Glomerular visceral epithelial cell (primary cell): ENCODE data around the gene SEPTIN5.

Experiments used
- DNase-seq: peaks from one replicate; pipeline ENCODE4 v3.0.0-alpha.2; 2016; ENCODE audit errors: extremely low spot score

Gene SEPTIN5

DNA sequence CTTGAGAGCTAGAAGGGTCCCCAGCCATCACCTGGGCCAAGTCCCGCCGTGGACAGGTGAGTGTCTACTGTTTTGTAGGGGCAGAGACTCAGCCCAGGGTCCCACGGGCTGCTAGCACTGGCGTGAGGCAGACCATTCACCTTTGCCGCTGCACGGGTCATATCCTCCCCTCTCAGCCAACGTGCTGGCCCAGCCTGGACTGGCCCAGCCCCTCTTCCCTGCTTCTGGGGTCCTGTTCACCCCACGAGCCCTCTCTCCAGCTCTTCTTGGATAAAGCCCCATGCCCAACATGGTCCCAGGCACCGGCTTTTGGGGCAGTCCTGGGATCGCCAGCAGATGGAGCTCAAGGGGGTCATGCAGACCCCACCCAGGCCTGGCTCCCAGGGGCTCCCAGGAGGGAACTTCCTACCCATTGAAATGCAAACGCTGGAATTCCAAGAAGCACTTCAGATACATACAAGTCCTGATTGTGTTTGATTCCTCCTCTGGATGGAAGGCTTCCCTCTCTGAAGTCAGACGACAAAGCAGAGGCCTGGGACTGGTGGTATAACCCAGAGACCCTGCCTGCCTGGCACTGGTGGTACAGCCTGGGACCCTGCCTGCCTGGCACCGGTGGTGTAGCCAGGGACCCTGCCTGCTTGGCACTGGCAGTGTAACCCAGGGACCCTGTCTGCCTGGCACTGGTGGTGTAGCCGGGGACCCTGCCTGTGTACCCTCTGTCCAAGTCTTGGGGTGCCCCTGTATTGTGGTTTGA is 8.9 kb upstream of the SEPTIN5 start:
- no peak for DNase-seq

DNA sequence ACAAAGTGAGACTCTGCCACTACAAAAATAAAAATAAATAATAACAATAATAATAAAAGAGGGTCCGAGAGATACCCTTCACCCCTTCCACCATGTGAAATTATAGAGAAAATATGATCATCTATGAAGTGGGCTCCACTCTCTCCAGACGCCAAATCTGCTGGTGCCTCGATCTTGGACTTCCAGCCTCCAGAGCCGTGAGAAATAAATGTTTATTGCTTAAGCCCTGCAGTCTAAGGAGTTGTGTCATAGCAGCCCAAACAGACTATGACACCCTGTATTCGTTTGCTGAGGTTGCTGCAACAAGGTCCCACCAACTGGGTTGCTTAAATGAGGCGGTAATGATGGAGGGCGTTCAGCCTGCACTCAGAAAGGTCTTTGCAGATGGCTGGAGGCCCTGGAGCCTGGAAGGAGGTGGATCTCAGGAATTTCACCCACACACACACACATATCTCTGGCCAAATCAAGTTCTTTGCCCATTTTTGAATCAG is 7.6 kb upstream of the SEPTIN5 start:
- no peak for DNase-seq

DNA sequence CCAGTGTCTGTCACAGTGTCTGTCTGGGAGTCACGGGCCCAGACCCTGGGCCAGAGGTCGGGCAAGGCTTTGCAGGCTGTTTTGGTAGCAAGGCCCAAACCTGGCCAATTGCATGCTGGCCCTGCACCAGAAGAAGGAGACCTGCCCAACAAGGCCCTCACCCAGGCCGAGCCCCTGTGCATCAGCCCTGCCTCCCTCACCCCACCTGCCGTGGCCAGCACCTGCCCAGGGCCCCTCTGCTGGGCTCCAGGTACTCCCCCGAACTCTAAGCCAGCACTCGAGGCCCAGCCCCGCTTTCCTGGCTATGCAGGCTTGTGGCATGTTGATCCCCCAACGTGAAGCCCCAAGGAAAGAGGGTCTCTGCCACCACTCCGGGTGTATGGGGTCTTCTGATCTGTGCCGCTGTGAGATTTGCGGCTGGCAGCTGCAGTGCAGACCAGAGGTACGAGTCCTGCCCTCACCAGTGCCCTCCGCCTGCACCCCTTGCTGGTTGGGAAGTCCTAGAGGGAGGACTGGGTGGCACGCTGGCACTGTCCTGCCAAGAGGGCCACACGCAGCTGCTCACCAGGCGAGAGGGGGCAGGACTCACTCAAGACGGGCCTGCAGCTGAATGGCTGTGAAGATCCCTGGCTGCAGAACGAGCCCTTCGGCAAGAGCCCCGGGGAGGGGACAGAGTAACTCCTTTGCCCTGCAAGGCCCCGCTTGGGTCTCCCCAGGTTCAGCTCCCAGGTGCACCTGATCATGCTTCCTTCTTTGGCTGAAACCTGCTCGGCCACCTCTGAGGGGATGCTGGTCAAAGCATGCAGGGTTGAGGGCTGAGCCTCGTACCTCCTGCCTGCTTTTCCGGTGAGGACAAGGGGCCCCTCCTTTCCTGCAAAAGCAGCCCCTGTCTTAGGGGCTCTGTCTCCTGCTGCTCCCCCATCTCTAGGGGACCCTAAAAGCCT is 6.7 kb upstream of the SEPTIN5 start:
- no peak for DNase-seq

DNA sequence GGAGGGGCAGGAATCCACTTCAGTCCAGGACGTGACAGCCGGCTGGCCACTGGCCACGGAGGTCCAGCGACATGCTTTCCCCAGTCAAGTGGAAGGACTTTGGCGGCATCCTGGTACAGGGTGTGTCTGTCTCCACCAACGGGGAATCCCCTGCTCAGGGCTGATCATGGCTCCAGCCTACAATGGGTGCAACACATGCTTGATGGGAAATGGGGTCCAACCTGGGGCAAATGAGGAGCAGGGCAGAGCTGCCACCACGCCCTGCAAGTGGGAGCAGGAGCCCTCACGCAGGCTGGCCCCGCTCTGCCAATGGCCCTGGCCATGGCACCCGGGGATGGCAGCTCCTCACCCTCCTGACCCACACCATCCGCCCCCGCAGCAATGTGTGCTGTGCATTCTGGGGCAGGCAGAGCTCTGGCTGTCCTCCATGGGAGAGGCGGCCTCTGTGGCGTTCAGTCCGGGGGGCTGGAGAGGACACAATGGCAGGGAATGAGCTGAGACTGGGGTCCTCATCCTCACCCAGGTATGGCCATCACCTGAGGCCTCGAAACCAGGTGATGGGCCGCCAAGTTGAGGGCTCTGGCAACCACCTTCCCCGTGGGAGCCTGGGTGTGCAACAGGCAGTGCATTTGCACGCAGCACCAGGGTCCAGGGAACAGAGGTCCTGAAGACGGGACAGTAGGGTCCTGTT is 5.8 kb upstream of the SEPTIN5 start:
- no peak for DNase-seq

DNA sequence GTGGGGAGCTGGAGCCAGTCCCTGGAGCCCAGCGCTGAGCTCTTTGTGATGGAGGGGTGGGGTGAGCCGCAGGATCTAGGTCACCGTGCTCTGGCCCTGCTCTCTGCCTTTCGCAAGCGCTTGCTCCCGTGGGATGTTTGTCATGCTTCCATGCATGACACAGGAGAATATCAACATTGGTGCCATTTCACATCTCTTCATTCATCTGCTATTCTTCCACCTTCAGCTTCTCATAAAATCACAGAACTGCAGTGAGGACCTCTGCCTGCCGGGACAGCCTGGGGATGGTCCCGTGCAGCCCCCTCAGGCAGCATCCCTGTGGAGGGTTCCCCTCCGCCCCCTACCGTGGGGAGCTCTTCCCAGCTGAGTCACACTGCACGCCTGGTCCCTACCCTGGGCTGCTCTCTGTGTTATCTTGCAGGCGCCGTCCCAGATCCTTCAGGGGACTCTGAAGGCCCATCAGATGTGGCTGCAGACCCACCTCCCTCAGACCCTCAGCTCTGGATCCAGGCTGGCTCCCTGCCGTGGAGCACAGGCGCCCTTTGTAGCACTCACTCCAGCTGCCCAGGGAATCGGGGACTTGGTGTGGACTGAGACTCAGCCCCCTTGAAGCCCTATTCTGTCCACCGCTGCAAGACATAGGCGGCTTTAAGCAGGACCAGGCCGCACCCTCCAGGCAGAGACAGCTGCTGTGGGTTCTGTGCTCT is 5.1 kb upstream of the SEPTIN5 start:
- no peak for DNase-seq

DNA sequence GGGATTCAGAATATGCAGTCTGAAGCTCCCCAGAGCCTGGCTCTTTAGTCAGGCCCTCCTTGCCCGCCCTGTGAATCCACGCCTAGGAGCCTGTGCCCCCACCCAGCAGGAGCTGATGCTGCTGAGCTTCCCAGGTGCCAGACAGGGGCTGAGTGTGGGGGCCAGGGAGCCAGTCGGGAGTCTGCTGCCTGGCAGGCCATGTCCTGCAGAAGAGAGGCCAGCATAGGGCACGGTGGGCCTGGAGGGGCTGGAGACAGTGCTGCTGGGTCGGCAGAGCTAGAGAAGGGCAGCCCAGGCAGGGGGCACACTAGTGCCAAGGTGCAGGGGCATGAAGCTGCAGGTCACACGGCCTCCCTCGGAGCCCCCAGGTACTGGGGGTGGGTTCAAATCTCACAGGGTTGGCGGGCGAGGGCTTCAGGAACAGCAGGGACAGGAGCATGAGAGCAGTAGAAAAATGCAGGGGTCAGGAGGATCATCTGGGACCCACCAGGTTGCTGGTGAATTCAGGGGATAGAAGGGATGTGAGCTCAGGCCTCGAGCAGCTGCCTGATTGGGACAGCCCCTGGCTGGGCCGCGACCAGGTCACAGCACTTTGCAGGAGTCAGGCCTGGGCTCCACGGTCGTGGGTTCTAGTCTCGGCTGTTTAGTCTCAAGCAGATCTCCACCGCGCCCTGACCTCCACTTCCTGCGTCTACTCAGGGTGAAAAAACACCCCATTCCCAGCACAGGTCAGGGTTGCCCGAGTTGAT is 4.1 kb upstream of the SEPTIN5 start:
- DNase-seq = no peak

DNA sequence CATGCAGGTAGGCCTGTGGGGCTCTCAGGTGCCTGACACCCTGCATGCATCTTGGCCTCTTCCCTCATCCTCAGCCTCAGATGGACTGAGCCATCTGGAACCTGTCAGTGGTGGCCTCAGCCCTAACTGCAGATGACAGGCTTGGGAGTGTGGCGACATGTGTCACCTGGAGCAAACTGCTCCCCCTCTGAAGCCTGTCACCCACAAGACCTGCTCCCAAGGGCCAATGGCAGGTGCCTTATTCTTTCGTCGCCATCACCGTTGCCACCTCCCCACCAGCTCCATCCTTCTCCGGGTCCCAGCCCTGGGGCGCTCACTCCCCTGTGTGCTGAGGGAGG is 3.6 kb upstream of the SEPTIN5 start:
- DNase-seq = no peak

DNA sequence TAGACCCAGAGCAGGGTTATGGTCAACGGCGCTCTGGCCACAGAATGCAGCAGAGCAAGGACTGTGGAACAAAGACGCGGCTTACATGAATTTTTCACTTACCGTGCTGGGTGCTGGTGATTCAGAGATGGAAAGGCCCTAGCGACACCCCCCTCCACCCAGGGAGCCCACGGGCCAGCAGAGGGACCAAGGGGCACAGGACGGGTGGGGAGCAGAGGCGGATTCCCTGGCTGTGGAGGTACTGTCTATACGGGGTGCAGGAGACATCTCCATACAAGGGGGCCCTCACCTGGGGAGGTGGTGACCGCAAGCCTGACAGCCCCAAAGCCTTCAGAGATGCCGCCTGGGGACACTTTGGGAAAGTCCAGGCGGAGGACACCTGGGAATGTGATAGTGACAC is 1.1 kb upstream of the SEPTIN5 start:
- DNase-seq = no peak

DNA sequence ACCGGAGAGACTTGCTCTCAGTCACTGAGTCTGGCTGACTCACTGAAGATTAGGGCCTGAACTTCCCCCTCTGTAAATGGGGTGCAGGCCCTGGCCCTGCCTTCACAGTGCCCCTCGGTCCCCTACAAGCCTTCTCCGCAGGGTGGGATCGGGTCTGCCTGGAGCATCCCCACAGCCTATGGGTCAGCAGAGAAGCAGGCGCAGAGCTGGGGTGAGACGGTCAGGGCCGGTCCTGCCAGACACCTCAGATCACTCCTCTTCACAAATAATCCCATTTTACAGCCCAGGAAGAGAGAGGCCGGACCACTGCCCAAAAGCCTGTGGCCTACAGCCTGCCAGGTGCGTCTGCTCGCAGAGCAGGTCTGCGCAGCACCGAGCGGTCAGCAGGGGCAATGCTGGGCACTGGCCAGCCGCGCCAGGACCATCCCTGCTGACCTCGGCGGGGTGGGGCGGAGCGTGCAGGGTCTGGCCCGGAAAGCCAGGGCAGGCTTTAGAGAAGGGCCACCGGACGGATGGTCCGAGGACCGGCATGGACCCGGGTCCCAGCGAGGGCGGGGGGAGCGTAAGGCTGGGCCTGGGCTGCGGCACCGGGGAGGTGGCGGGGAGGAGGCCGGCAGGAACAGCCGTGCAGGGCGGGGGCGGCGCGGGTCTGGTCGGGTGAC is 522 bp upstream of the SEPTIN5 start:
- no peak for DNase-seq

DNA sequence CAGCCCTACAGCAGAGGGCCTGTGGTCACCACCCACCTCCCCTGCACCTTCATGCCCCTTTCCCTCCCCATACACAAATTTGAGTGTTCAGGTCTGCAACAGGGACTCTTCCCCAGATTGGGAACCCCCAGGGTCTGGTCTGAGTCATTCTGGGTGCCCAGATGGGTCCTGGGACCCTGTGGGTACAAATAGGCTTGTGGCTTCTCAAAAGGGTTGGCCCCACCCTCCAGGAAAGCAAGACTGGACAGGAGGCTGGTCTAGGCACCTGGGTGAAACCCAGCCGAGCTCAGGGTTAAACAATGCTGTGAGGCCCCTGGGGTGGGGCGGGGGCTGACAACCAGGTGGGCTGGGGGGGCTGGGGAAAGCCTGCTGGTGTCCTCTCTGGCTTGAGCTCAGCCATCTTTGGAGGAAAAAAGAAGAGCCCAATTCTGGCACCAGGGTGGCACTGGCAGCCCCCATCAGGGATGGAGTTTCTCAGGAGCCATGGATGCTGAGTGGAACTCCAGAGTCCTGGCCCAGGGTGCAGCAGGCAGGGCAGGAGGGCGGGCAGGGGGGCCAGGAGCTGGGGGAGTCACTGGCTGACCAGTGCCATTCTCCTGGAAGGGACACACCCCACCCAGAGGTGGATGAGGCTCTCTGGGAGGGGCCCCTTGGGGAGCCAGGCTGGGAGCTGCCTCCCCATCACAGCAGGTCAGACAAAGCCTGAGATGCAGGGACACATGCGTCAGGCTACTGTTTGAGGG is 1.1 kb downstream of the SEPTIN5 start:
- DNase-seq = no peak

DNA sequence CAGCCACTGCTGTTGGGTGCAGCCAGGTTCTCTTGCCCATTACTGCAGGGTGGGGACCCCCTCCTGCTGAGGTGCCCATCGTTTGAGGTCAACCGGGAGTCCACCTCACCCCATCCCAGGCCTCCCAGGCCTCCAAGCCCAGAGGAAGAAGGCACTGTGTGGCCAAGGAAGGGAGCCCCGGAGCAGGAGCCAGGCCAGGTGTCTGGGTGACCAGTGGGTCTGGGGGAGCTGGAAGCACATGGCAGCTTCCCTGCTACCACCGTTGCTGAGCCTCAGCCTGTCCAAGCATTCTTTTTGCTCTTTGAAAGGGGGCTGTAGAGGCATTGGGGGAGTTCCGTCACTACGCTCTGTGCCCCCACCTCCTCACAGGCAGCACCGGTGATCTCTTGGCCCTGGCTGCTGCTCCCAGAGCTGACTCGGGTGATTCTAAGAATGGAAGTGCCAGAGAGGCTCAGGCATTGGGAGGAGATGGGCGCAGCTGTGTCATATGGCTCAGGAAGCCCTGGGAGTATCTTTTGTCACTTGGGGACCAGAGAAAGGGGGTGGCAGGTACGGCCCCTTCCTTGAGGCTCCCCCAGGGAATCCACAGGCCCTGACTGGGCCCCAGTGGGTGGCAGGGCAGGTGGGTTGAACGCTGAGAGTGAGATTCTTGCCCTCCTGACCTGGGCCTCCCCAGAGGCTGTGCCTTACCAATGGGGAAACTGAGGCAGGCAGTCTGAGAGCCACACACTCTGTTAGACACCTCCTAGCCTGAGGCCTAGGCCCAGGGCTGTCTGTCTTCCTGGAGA is 1.9 kb downstream of the SEPTIN5 start:
- DNase-seq = no peak

DNA sequence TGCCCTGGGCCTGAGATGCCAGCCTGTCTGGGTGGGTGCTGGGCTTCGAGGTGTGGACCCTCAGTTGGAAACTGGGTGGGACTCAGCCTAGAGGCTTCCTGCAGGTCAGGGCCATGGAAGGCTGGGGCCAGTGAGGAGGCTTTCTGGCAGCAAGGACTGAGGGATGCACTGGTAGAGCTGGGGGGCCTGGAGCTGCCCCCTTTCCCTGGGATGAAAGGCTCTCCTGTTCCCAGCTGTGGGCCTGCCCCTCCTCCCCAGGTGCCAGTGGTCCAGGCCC is 2.5 kb downstream of the SEPTIN5 start:
- no peak for DNase-seq

DNA sequence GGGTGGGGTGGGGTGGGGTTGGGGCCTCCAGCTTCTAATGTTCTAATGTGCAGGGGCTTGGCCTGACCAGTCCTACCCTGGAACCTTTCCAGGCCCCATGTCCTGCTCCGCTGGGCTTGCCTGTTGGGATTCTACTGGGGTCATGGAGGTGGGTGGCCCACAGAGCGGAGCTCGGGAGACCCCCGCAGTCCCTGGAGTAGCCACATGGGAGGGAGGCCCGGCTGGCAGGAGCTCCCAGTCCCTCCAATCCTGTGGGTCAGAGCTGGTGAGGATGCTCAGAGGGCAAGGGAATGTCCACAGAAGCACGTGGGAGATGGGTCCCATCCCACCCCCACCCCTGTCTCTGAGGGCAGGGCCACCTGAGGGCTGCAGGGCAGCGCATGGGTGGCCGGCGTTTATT is 2.9 kb downstream of the SEPTIN5 start:
- DNase-seq = no peak

DNA sequence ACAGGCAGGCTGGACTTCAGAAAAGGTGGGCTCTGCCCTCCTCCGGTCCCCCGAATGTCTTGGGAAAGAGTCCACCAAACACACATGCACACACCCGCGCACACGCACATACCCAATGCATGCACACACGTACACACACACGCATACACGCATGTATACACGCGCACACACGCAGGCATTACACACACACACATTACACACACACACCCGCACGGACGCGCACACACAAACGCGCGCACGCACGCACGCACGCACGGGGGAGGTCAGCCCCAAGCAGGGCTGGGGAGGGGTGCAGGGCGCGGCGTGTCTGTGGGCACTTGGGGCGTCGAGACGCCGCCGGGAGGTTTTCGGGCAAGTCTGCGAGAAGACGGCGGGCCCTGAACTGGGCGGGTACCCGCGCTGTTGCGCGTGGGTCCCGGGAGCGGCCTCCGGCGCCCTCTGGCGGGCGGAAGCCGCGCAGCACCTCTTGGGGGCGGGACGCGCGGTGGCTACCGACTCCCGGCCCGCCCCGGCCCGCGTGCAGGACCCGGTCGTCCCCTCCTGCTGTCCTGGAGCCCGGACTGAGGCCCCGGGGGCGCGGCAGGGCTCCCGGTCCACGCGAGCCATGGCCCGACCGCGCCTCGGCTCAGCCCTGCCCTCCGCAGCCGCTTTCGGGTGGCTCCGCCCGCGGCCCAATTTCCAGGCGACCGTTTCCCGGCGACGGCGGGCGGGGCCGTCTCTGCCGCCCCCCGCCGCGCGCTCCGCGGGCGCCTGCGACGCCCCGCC is 3.6 kb downstream of the SEPTIN5 start:
- peak; percentile 67 for DNase-seq

DNA sequence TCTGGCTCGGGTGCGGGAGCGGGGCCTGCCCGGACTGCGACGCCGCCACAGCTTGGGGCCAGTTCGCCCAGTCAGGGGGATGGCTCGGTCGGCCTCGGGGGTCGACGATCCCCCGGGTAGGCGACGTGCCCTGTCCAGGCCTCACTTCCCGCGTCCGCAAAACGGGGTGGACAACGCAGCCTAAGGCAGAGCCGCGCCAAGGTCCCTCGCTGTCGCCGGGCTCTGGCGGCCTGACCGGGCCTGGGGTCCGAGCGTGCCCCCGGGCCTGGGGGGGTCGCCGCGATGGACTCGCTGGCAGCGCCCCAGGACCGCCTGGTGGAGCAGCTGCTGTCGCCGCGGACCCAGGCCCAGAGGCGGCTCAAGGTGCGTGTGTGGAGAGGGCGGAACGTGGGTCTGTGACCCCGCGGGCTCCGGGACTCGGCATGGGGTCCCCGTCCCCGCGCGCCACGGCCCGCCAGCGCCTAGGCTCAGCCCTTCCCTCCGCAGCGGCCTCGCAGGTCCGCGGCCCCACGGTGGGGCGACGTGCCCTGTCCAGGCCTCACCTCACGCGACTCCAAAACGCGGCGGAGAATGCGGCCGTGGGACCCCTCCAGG is 4.2 kb downstream of the SEPTIN5 start:
- no peak for DNase-seq

DNA sequence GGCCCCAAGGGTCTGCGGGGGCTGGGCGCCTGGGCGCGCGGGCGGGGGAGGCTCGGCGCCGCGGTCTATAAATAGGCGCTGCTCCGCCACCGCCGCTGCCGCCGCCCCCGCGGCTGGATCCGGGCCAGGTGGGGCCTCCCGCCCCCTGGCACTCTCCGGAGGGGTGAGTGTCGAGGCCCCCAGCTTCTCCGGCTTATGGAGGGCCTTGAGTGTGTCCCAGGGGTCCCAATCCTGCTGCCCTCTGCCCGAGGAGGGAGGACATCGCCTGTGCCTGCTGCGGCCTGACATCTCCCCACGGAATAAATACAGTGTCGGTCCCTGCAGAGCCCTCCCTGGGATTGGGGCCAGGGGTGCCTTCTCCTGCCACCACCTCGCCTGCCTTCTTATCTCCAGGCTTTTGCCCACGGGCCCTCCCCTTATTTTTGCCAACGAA is 4.8 kb downstream of the SEPTIN5 start:
- no peak for DNase-seq

DNA sequence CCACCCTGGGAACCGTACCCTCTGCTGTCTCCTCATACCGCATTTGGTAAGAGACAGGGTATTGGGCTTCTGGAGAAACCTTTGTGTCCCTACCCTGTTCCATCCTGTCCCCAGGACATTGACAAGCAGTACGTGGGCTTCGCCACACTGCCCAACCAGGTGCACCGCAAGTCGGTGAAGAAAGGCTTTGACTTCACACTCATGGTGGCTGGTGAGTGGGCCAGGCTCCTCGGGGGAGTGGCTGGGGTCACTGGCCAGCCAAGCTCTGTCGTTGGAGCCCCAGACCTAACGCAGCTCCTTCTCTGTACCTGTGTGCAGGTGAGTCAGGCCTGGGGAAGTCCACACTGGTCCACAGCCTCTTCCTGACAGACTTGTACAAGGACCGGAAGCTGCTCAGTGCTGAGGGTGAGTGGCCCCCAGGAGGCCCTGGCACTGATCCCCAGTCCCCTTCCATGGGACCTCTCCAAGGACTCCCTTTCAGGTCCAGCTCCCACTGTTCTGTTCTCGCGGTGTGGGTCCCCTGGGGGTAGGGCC is 5.3 kb downstream of the SEPTIN5 start:
- DNase-seq = no peak
